H1 (cell line): ENCODE results near the gene JTB. TPM values are rescaled to one million over a fixed set of nuclear protein-coding genes. Genes with fewer than 3 reads are reported as not detected.

Experiments used
- CTCF ChIA-PET: fragments of 300-600 bp; sonication (Branson Sonifier 250); formaldehyde crosslinking; loops from one replicate; lab custom pipeline; 2021; ENCODE audit not compliant: partially characterized antibody; lab: Charles Lee
- POLR2A ChIA-PET: fragments of 300-600 bp; sonication (Branson Sonifier 250); formaldehyde crosslinking; loops from one replicate; lab custom pipeline; 2021; ENCODE audit warnings: inconsistent platforms; ENCODE audit not compliant: partially characterized antibody; lab: Charles Lee
- DNase-seq, 2 experiments: peaks; one replicate each; pipeline versions ENCODE4 v3.0.0 to v3.0.0-alpha.2; 2010 to 2022; ENCODE audit warnings: low spot score in 2 of 2, low read depth in 1 of 2, mixed read lengths in 1 of 2
- FAIRE-seq: peaks from 2 replicates; lab custom pipeline; 2011; peaks lifted over from hg19 to GRCh38; lab: Jason Lieb, UNC
- H2AFZ ChIP-seq: 2 replicates; pipeline ENCODE4 v1.8.1; 2012; ENCODE audit warnings: low read length, inconsistent platforms
- H2AK5ac ChIP-seq: 2 replicates; pipeline ENCODE4 v1.6.1; 2013; ENCODE audit warnings: low read depth, low read length
- H2BK120ac ChIP-seq: replicated peaks from 2 replicates; pipeline ENCODE3; 2013; ENCODE audit warnings: low read depth, low read length, inconsistent platforms
- H2BK12ac ChIP-seq: 2 replicates; pipeline ENCODE4 v1.6.1; 2013; ENCODE audit warnings: low read depth, low read length
- H2BK15ac ChIP-seq: 2 replicates; pipeline ENCODE4 v1.6.1; 2013; ENCODE audit warnings: low read length
- H2BK20ac ChIP-seq: 2 replicates; pipeline ENCODE4 v1.6.1; 2013; ENCODE audit warnings: low read length
- H2BK5ac ChIP-seq: 2 replicates; pipeline ENCODE4 v1.6.1; 2013; ENCODE audit warnings: low read depth, low read length
- H3K14ac ChIP-seq: 2 replicates; pipeline ENCODE4 v1.6.1; 2013; ENCODE audit warnings: inconsistent platforms; ENCODE audit not compliant: insufficient read length
- H3K18ac ChIP-seq: 2 replicates; pipeline ENCODE4 v1.6.1; 2013; ENCODE audit warnings: low read length; ENCODE audit errors: extremely low read depth
- H3K23ac ChIP-seq: 2 replicates; pipeline ENCODE4 v1.6.1; 2013; ENCODE audit warnings: inconsistent platforms; ENCODE audit not compliant: insufficient read length
- H3K23me2 ChIP-seq: 2 replicates; pipeline ENCODE4 v1.6.1; 2013; ENCODE audit warnings: low read depth, low read length
- H3K27ac ChIP-seq: 2 replicates; pipeline ENCODE4 v1.6.1; 2011; ENCODE audit warnings: low read depth, low read length, inconsistent platforms
- H3K27me3 ChIP-seq, 4 experiments: replicated peaks in 1 of 4; 1 replicate in 1 of 4; 2 replicates in 3 of 4; pipeline versions ENCODE4 v1.6.1 to v1.8.1; 2011 to 2013; ENCODE audit warnings: low read length in 3 of 4, mild to moderate bottlenecking in 3 of 4, inconsistent platforms in 2 of 4, mixed read lengths in 2 of 4, moderate library complexity in 1 of 4; ENCODE audit not compliant: control insufficient read depth in 3 of 4, insufficient read depth in 3 of 4; ENCODE audit errors: extremely low read depth in 1 of 4
- H3K36me3 ChIP-seq, 4 experiments: 2 replicates each; pipeline versions ENCODE4 v1.6.1 to v1.8.1; 2011 to 2013; ENCODE audit warnings: mild to moderate bottlenecking in 4 of 4, low read length in 3 of 4, moderate library complexity in 2 of 4, control low read depth in 1 of 4, inconsistent platforms in 1 of 4; ENCODE audit not compliant: insufficient read depth in 4 of 4, control insufficient read depth in 2 of 4
- H3K4ac ChIP-seq: replicated peaks from 2 replicates; pipeline ENCODE3; 2013; ENCODE audit warnings: low read length, low read depth, mixed read lengths, inconsistent platforms; ENCODE audit not compliant: insufficient read length
- H3K4me1 ChIP-seq, 4 experiments: replicated peaks in 1 of 4; 1 replicate in 1 of 4; 2 replicates in 3 of 4; pipeline versions ENCODE4 v1.6.1 to v1.8.1; 2011 to 2013; ENCODE audit warnings: low read length in 3 of 4, inconsistent platforms in 2 of 4, mixed read lengths in 1 of 4; ENCODE audit not compliant: insufficient read depth in 4 of 4, control insufficient read depth in 3 of 4
- H3K4me2 ChIP-seq, 2 experiments: 2 replicates each; pipeline versions ENCODE4 v1.6.1 to v1.8.1; 2011 to 2013; ENCODE audit warnings: low read depth in 2 of 2, low read length in 2 of 2, control low read depth in 1 of 2, inconsistent platforms in 1 of 2, mild to moderate bottlenecking in 1 of 2; ENCODE audit not compliant: insufficient read depth in 1 of 2
- H3K4me3 ChIP-seq, 4 experiments: fragments of 200-600, 300-600 bp in 1 of 4; sonication (generic), shearing (Covaris generic), sonication (Bioruptor Twin) in 1 of 4; 2 replicates each; pipeline versions ENCODE4 v1.5.1 to v1.8.1; 2011 to 2016; ENCODE audit warnings: low read length in 4 of 4, low read depth in 3 of 4, control low read depth in 2 of 4, inconsistent platforms in 2 of 4, mild to moderate bottlenecking in 2 of 4, mixed read lengths in 1 of 4, moderate library complexity in 1 of 4; ENCODE audit not compliant: insufficient read depth in 2 of 4; ENCODE audit errors: extremely low read depth in 1 of 4
- H3K56ac ChIP-seq: replicated peaks from 2 replicates; pipeline ENCODE3; 2013; ENCODE audit warnings: low read depth, mild to moderate bottlenecking, mixed read lengths, low read length, inconsistent platforms; ENCODE audit not compliant: insufficient read length
- H3K79me1 ChIP-seq: 2 replicates; pipeline ENCODE4 v1.6.1; 2013; ENCODE audit warnings: low read depth, low read length, control low read depth
- H3K79me2 ChIP-seq, 2 experiments: 2 replicates each; pipeline versions ENCODE4 v1.6.1 to v1.8.1; 2012 to 2013; ENCODE audit warnings: low read length in 2 of 2, mild to moderate bottlenecking in 2 of 2, inconsistent platforms in 1 of 2; ENCODE audit not compliant: insufficient read depth in 2 of 2, control insufficient read depth in 1 of 2
- H3K9ac ChIP-seq, 4 experiments: replicated peaks in 1 of 4; 1 replicate in 1 of 4; 2 replicates in 3 of 4; pipeline versions ENCODE4 v1.6.1 to v1.8.1; 2011 to 2013; ENCODE audit warnings: low read depth in 3 of 4, low read length in 3 of 4, control low read depth in 2 of 4, mild to moderate bottlenecking in 2 of 4, moderate library complexity in 2 of 4, inconsistent platforms in 1 of 4; ENCODE audit errors: extremely low read depth in 1 of 4
- H3K9me3 ChIP-seq, 2 experiments: 2 replicates each; pipeline versions ENCODE4 v1.6.1 to v1.8.1; 2012 to 2013; ENCODE audit warnings: mild to moderate bottlenecking in 2 of 2, moderate library complexity in 2 of 2, control low read depth in 1 of 2, inconsistent platforms in 1 of 2, low read depth in 1 of 2, low read length in 1 of 2, mixed read lengths in 1 of 2; ENCODE audit not compliant: insufficient read depth in 2 of 2
- H4K20me1 ChIP-seq, 2 experiments: replicated peaks in 1 of 2; 2 replicates each; pipeline versions ENCODE3 to v1.8.1; 2011 to 2013; ENCODE audit warnings: inconsistent platforms in 2 of 2, low read length in 2 of 2, mild to moderate bottlenecking in 1 of 2; ENCODE audit not compliant: insufficient read depth in 2 of 2, control insufficient read depth in 1 of 2
- H4K5ac ChIP-seq: 2 replicates; pipeline ENCODE4 v1.6.1; 2013; ENCODE audit warnings: low read length, low read depth, mixed read lengths, inconsistent platforms; ENCODE audit not compliant: insufficient read length
- H4K8ac ChIP-seq: 2 replicates; pipeline ENCODE4 v1.8.0; 2013; ENCODE audit warnings: mild to moderate bottlenecking, moderate library complexity, low read length, inconsistent platforms; ENCODE audit not compliant: insufficient read depth; ENCODE audit errors: extremely low read depth
- H4K91ac ChIP-seq: replicated peaks from 2 replicates; pipeline ENCODE3; 2013; ENCODE audit warnings: low read length, mixed read lengths, inconsistent platforms; ENCODE audit not compliant: insufficient read length
- BCL11A ChIP-seq, 2 experiments: IDR thresholded peaks; one replicate each; pipeline ENCODE4 v1.6.1; 2011; ENCODE audit warnings: low read depth in 2 of 2, low read length in 2 of 2, mild to moderate bottlenecking in 2 of 2
- BRCA1 ChIP-seq: IDR thresholded peaks from 2 replicates; pipeline ENCODE4 v1.6.1; 2012; ENCODE audit warnings: low read depth, low read length, improper control_type of control experiment
- CTCF ChIP-seq, 3 experiments: IDR thresholded peaks; 1 replicate in 2 of 3; 2 replicates in 1 of 3; pipeline versions ENCODE4 v1.5.1 to v1.6.1; 2011; ENCODE audit warnings: low read length in 3 of 3, mild to moderate bottlenecking in 3 of 3, inconsistent platforms in 2 of 3, low read depth in 1 of 3, moderate library complexity in 1 of 3; ENCODE audit not compliant: insufficient read depth in 1 of 3; ENCODE audit errors: control extremely low read depth in 1 of 3
- HDAC2 ChIP-seq, 2 experiments: fragments of 300-600 bp in 1 of 2; sonication (generic) in 1 of 2; IDR thresholded peaks; 2 replicates each; pipeline ENCODE4 v1.6.1; 2011 to 2012; ENCODE audit warnings: low read depth in 2 of 2, low read length in 2 of 2, mild to moderate bottlenecking in 2 of 2, moderate library complexity in 2 of 2, borderline replicate concordance in 1 of 2, inconsistent platforms in 1 of 2
- MAX ChIP-seq: IDR thresholded peaks from 2 replicates; pipeline ENCODE4 v1.6.1; 2012; ENCODE audit warnings: inconsistent platforms
- NRF1 ChIP-seq: IDR thresholded peaks from 2 replicates; pipeline ENCODE4 v1.6.1; 2011; ENCODE audit warnings: mild to moderate bottlenecking, low read depth, low read length, improper control_type of control experiment
- YY1 ChIP-seq: IDR thresholded peaks from 2 replicates; pipeline ENCODE4 v1.6.1; 2011; ENCODE audit warnings: low read depth, mild to moderate bottlenecking, low read length
- WGBS, 2 experiments: shearing (Covaris generic) in 1 of 2; methylation state at CpG; one replicate each; pipeline versions ENCODE4 v1.1.6 to v1.1.7; 2013 to 2015; ENCODE audit warnings: low lambda C conversion rate in 2 of 2, mixed read lengths in 2 of 2, inconsistent platforms in 1 of 2, low coverage in 1 of 2, missing lambda C conversion rate in 1 of 2; ENCODE audit not compliant: insufficient replicate concordance in 2 of 2, insufficient coverage in 1 of 2, insufficient read length in 1 of 2; ENCODE audit errors: extremely low coverage in 1 of 2, missing lambda C conversion rate in 1 of 2; 5-methylcytosine and 5-hydroxymethylcytosine counted together
- polyA plus RNA-seq, 7 experiments: library from polyadenylated mRNA; depleted of rRNA in 3 of 7; stranded (reverse) in 5 of 7; unstranded in 2 of 7; fragments of >200 nt in 5 of 7; fragments of 200-250 nt in 2 of 7; gene quantifications; 1 replicate in 5 of 7; 2 replicates in 1 of 7; 4 replicates in 1 of 7; pipeline versions ENCODE4 v1.2.1 to v1.2.3, GENCODE V29; 2011 to 2013; ENCODE audit warnings: missing spikeins in 2 of 7, mixed read lengths in 2 of 7
- total RNA-seq: library from RNA; stranded (reverse); fragmentation: NEBNext Ultra II Directional; extraction: Animal tissue kit (Norgen Biotek cat#: 25700); gene quantifications from 2 replicates; pipeline ENCODE4 v1.2.1, GENCODE V29; 2021

The JTB gene
- total and polyA plus RNA-seq, 2 of the 8 experiments (the other 6 are each of a cell fraction or from before 2014, with no cell fraction given), result 91.1 to 122 TPM

- peak overlapping the region; percentile 53 to 98 (median 72) for H3K9ac ChIP-seq
- peak overlapping the region; percentile 55; the same call in 1 of the 2 replicates for H3K27ac ChIP-seq
- TF ChIP-seq CTCF (IDR thresholded peaks at IDR 0.05; ENCODE audit: control extremely low read depth in 1 of 3, insufficient read depth in 1 of 3, low read depth in 1 of 3, low read length in 3 of 3) (no peak), HDAC2 (IDR thresholded peaks at IDR 0.05; ENCODE audit: borderline replicate concordance in 1 of 2, low read depth in 2 of 2, low read length in 2 of 2) (no peak; a peak in 1 of 4 replicates), NRF1 (no peak), YY1 (peak; percentile 16; the same call in 1 of the 2 replicates), BRCA1 (no peak), BCL11A (IDR thresholded peaks at IDR 0.05; ENCODE audit: low read depth in 2 of 2, low read length in 2 of 2) (no peak), MAX (peak; percentile 45; the same call in 1 of the 2 replicates)
Observed at GRCh38 chr1:153945795-153946621, 31.5 kb downstream of the JTB start.

More at GRCh38 chr1:153945795-153946621, 31.5 kb downstream of the JTB start:
- peak in 1 of 2 experiments; percentile 77 for DNase-seq
- H3K36me3 ChIP-seq, result peaks cover 4 to 24% (median 17%) of the 10 kb centered on the region in 4 experiments; a peak in 6 of 8 replicates
- H3K4me3 ChIP-seq, result peak overlapping the region; percentile 79 to 87 (median 80)
- peak overlapping the region; percentile 39 for H4K91ac ChIP-seq
- ChIA-PET CTCF (interaction anchor here (0.8 to 4.2 kb wide), 20 partner anchors 8 to 186 kb away, joined by 3 to 31 read pairs (median 4); partner anchors contain the start of genes CREB3L4, CRTC2 and RAB13), POLR2A (interaction anchor here (0.9 to 11.4 kb wide), 19 partner anchors 8 to 149 kb away, joined by 3 to 75 read pairs (median 9); partner anchors contain the start of genes CREB3L4, CRTC2, GATAD2B and JTB)
- no peak for FAIRE-seq
- peaks cover 0 to 5% (median 2%) of the 10 kb centered on the region in 4 experiments; a peak in 2 of 7 replicates for H3K4me1 ChIP-seq
- H3K79me2 ChIP-seq, result peaks cover 0 to 18% of the 10 kb centered on the region in 2 experiments; a peak in 2 of 4 replicates
- H3K14ac ChIP-seq, result no peak overlapping the region
- no peak overlapping the region for H2BK120ac ChIP-seq
- 2% methylated on average over 33 of the region's 95 CpGs; no CpG with 5 or more reads in 1 of the 2 experiments for WGBS, 2 experiments
- H4K5ac ChIP-seq, result peak overlapping the region; percentile 31
- H3K79me1 ChIP-seq, result no peaks in the 10 kb centered on the region
- peak overlapping the region; percentile 60 for H4K8ac ChIP-seq
- no peak overlapping the region for H3K56ac ChIP-seq
- peaks cover 2 to 3% of the 10 kb centered on the region in 2 experiments for H4K20me1 ChIP-seq
- no peak overlapping the region for H2AK5ac ChIP-seq
- H2BK20ac ChIP-seq, result no peak overlapping the region
- no peak overlapping the region; the same call in 1 of the 2 replicates for H2AFZ ChIP-seq
- H2BK15ac ChIP-seq, result no peak overlapping the region
- H3K23me2 ChIP-seq, result peaks cover 6% of the 10 kb centered on the region; the same call in 1 of the 2 replicates
- peak overlapping the region; percentile 4; the same call in 1 of the 2 replicates for H2BK5ac ChIP-seq
- H3K4ac ChIP-seq, result no peak overlapping the region
- no peaks in the 10 kb centered on the region for H3K9me3 ChIP-seq
- H3K27me3 ChIP-seq, result no peaks in the 10 kb centered on the region
- H3K18ac ChIP-seq, result peak overlapping the region; percentile 78
- H2BK12ac ChIP-seq, result no peak overlapping the region
- no peak overlapping the region for H3K23ac ChIP-seq
- H3K4me2 ChIP-seq, result peak overlapping the region; percentile 69 to 89
